Measurements from ENCODE around the gene MLLT10. TPM values are rescaled to one million over a fixed set of nuclear protein-coding genes. Genes with fewer than 3 reads are reported as not detected.

The MLLT10 gene
- polyA plus RNA-seq, 6 donors from 2014 or later: 3.8 to 7.3 (median 6.6) TPM

DNA sequence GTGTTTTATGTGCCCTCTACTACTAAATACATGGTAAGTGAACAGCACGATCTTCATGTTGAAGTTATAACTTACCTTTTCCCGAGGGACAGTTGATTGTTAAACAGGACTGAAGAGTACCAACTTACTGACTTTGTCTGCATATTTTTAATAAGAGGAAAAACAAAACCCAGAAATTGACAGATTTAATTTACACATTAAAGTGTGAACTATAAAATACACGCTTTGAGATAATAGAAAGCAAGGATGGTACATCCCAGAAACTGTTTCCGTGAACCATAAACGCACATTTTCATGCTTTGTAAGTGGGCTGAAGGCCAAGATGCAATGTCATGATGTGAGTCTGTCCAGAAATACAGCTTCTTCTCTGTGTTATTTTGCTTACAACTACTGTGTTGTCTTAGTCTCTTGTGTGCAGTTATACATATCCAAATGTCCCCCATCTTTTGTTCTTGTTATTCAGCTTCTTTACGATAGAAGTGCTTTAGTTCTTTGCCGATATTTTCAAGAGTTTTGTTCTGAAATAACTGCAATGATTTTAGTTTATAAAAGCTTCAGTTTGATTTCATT lies 190.1 kb downstream of the MLLT10 start:
- H3K9me3 Mint-ChIP-seq: no peaks in the 10 kb centered on the region
- no peaks in the 10 kb centered on the region for H3K27me3 Mint-ChIP-seq
- peaks cover 0 to 7% (median 0%) of the 10 kb centered on the region in 3 donors for H3K4me1 Mint-ChIP-seq
- ATAC-seq (ENCODE audit: low read depth in 2 of 2) (no peak), DNase-seq (no peak)
- H3K36me3 Mint-ChIP-seq: peaks cover 6 to 24% of the 10 kb centered on the region in 2 donors
- peak overlapping the region in 3 of 6 donors; percentile 36 to 53 (median 39) for H3K27ac Mint-ChIP-seq
- H3K4me3 Mint-ChIP-seq: no peak overlapping the region

GRCh38 chr10:21724687-21725367 lies 190.8 kb downstream of the MLLT10 start:
- Mint-ChIP-seq H3K4me3 (no peak overlapping the region), H3K36me3 (peaks cover 6 to 20% of the 10 kb centered on the region in 2 donors), H3K27me3 (no peaks in the 10 kb centered on the region), H3K4me1 (peaks cover 0 to 7% (median 0%) of the 10 kb centered on the region in 3 donors), H3K9me3 (no peaks in the 10 kb centered on the region), H3K27ac (peak overlapping the region in 3 of 6 donors; percentile 36 to 53 (median 39))
- DNase-seq: no peak
- ATAC-seq (ENCODE audit: low read depth in 2 of 2): no peak

DNA sequence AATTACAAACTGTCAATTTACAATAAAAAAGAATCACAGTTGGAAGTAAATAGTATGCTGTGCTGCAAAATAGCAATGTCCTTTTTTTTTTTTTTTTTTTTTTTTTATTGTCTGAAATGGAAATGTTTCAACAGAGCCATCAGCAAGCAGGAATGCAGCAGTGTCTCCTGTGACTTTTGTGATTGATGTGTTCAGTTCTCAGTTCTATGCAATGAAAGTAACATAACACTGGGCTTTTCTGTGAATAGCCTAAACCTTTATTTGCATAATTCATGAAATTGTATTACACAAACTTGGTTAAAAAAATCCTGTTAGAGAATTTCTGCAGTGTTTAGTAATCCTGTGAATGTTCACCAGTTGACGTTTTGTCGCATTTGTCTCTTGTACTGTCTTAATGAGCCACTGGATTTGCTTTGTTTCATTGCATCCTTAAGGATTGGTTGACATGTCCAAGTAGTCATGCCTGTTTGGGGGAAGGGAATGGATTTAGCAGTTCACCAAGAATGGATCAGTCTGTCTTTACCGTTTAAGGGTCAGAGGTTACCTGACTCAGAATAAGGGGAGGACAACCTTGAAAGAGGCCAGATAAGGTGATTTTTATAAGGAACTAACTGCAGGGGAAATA lies 192.7 kb downstream of the MLLT10 start:
- no peak for DNase-seq
- H3K36me3 Mint-ChIP-seq: peaks cover 6 to 25% of the 10 kb centered on the region in 2 donors
- H3K27ac Mint-ChIP-seq: no peak overlapping the region
- no peaks in the 10 kb centered on the region for H3K27me3 Mint-ChIP-seq
- peaks cover 0 to 7% (median 0%) of the 10 kb centered on the region in 3 donors for H3K4me1 Mint-ChIP-seq
- no peak overlapping the region for H3K4me3 Mint-ChIP-seq
- ATAC-seq (ENCODE audit: low read depth in 2 of 2): no peak
- no peaks in the 10 kb centered on the region for H3K9me3 Mint-ChIP-seq

- no peak for ATAC-seq (ENCODE audit: low read depth in 2 of 2)
- no peaks in the 10 kb centered on the region for H3K27me3 Mint-ChIP-seq
- peak overlapping the region in 4 of 6 donors; percentile 24 to 83 (median 36) for H3K27ac Mint-ChIP-seq
- peaks cover 2 to 22% of the 10 kb centered on the region in 2 donors for H3K36me3 Mint-ChIP-seq
- peak overlapping the region in 1 of 8 donors; percentile 22 for H3K4me3 Mint-ChIP-seq
- peaks cover 0 to 7% (median 0%) of the 10 kb centered on the region in 3 donors for H3K4me1 Mint-ChIP-seq
- no peak for DNase-seq
- H3K9me3 Mint-ChIP-seq: no peaks in the 10 kb centered on the region
These were observed 193.6 kb downstream of the MLLT10 start for GRCh38 chr10:21727452-21728168.

DNA sequence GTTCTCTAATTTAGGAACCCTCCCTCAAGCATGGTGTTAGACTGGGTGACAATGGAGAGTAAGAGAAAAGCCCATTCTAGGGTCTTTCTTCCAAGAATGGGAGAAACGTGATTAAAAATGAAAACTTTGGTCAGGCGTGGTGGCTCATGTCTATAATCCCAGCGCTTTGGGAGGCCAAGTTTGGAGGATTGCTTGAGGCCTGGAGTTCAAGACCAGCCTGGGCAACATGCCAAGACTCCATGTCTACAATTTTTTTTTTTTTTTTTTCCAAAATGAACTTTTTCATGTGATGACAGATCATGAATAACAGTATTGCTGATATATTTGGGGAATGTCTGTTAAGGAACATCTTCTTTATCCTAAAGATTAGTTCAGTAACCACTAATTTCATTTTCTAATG lies 194.6 kb downstream of the MLLT10 start:
- no peak overlapping the region for H3K27ac Mint-ChIP-seq

DNA sequence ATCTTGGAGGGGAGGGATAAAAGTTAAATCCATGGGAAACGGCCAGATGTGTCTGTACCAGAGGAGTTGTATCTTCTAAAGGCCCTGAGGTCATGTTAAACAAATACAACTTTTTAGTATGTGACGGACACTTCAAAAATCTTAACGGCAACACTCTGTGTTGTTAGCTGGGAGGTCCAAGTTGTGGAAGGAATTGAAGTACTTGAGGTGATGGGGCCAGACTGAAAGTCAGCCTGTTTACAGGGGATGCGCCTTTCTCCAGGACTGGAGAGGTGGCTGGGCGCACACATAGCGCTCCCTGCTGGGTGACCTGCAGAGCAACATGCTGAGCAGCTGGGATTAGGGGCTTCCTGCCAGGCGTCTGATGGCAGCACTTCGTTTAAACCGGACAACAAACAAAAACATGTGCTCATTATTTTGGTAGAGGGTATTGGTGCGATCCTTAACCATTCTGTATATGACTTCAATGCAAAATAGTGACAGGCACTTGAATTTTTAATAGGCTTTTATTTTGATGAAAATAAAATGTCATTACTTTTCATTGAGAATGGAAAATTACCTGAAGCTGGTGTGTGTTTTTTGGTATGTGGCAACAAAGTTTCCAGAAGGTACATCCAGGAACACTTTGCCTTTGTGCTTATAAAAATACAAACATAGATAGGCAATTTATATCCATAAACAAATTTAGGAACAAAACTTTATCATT lies 198.2 kb downstream of the MLLT10 start:
- H3K27me3 Mint-ChIP-seq: no peaks in the 10 kb centered on the region

More for the DNA sequence above, 194.6 kb downstream of the MLLT10 start:
- Mint-ChIP-seq H3K27me3 (no peaks in the 10 kb centered on the region), H3K4me1 (peaks cover 0 to 7% (median 0%) of the 10 kb centered on the region in 3 donors), H3K9me3 (no peaks in the 10 kb centered on the region), H3K36me3 (peaks cover 0 to 21% of the 10 kb centered on the region in 2 donors), H3K4me3 (no peak overlapping the region)
- DNase-seq: no peak
- no peak for ATAC-seq (ENCODE audit: low read depth in 2 of 2)

DNA sequence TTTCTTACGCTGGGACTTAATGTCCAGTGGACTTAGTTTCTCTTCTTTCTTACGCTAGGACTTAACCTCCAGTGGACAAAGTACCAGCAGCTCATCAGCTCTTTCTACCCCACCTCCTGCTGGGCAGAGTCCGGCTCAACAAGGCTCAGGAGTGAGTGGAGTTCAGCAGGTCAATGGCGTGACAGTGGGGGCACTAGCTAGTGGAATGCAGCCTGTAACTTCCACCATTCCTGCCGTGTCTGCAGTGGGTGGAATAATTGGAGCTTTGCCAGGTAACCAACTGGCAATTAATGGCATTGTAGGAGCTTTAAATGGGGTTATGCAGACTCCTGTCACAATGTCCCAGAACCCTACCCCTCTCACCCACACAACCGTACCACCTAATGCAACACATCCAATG lies 199.7 kb downstream of the MLLT10 start:
- DNase-seq (no peak), ATAC-seq (ENCODE audit: low read depth in 2 of 2) (no peak)
- H3K4me1 Mint-ChIP-seq: peaks cover 0 to 19% (median 14%) of the 10 kb centered on the region in 3 donors
- no peak overlapping the region for H3K27ac Mint-ChIP-seq
- H3K27me3 Mint-ChIP-seq: no peaks in the 10 kb centered on the region
- H3K9me3 Mint-ChIP-seq: no peaks in the 10 kb centered on the region
- no peak overlapping the region for H3K4me3 Mint-ChIP-seq
- H3K36me3 Mint-ChIP-seq: peaks cover 15 to 30% of the 10 kb centered on the region in 2 donors

More for the DNA sequence above, 198.2 kb downstream of the MLLT10 start:
- ATAC-seq (ENCODE audit: low read depth in 2 of 2): peak in 1 of 2 donors; percentile 64
- no peak overlapping the region for H3K4me3 Mint-ChIP-seq
- H3K9me3 Mint-ChIP-seq: no peaks in the 10 kb centered on the region
- peaks cover 21 to 23% of the 10 kb centered on the region in 2 donors for H3K36me3 Mint-ChIP-seq
- H3K4me1 Mint-ChIP-seq: peaks cover 0 to 14% (median 12%) of the 10 kb centered on the region in 3 donors
- DNase-seq: peak; percentile 25
- peak overlapping the region in 3 of 6 donors; percentile 24 to 42 (median 37) for H3K27ac Mint-ChIP-seq

DNA sequence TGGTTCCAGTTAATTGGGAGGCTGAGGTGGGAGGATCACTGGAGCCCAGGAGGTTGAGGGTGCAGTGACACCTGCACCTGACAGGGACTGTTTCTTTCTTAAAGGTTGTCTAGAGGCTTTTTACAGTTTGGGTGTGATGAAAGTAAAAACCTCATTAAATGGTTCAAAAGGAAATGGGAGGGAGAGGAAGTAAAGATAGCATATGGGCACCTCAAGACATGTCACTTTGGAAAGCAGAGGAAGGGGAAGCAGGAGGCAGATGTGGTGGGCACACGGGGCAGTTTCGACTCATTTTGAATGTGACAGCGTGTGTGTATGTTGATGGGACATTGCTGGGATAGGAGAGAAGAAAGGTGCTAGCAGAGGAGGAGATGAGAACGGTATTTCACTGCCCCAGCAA lies 203.1 kb downstream of the MLLT10 start:
- no peak for ATAC-seq (ENCODE audit: low read depth in 2 of 2)
- Mint-ChIP-seq H3K27ac (peak overlapping the region in 4 of 6 donors; percentile 53 to 91 (median 86)), H3K36me3 (peaks cover 16 to 39% of the 10 kb centered on the region in 2 donors), H3K4me1 (peaks cover 0 to 24% (median 14%) of the 10 kb centered on the region in 3 donors), H3K9me3 (no peaks in the 10 kb centered on the region), H3K4me3 (no peak overlapping the region), H3K27me3 (no peaks in the 10 kb centered on the region)
- no peak for DNase-seq

GRCh38 chr10:21740989-21741388 lies 207.0 kb downstream of the MLLT10 start:
- ATAC-seq (ENCODE audit: low read depth in 2 of 2): no peak
- H3K4me1 Mint-ChIP-seq: peaks cover 2 to 22% (median 11%) of the 10 kb centered on the region in 3 donors
- peaks cover 7 to 29% of the 10 kb centered on the region in 2 donors for H3K36me3 Mint-ChIP-seq
- DNase-seq: no peak
- no peak overlapping the region for H3K4me3 Mint-ChIP-seq
- peak overlapping the region in 1 of 6 donors; percentile 68 for H3K27ac Mint-ChIP-seq
- no peaks in the 10 kb centered on the region for H3K27me3 Mint-ChIP-seq
- no peaks in the 10 kb centered on the region for H3K9me3 Mint-ChIP-seq

DNA sequence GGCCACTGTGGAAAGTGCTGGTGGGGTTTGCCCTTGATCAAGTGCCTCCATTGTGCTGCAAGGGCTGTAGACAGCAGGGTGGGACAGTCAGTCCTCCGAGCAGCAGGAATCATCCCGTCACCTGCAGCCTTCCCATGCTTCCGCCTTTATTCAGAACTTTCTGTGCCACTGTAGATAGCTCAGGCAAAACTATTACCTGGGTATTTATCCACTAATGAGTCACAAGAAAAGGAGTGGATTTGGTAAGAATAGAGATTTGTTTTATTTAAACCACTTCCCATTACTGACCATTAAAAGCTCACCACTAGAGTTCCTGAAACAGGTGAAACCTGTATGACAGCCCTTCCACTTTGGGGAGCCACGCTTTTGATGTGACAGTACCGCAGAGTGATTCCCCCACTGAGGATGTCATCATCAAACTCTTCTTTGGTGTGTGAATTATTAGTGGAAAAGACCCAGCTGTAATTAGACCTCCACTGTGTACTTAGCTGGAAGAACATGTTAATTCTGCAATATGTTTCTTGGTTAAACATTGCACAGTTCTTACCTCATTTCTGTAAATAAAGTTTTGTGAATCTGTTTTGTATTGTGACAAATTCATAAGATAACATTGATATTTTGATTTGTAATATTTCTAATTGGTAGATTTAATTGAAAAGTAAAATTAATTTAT lies 208.8 kb downstream of the MLLT10 start:
- no peak for DNase-seq
- Mint-ChIP-seq H3K9me3 (no peaks in the 10 kb centered on the region), H3K36me3 (peaks cover 6 to 13% of the 10 kb centered on the region in 2 donors), H3K4me1 (peaks cover 0 to 12% (median 5%) of the 10 kb centered on the region in 3 donors), H3K27ac (no peak overlapping the region), H3K4me3 (no peak overlapping the region), H3K27me3 (no peaks in the 10 kb centered on the region)
- no peak for ATAC-seq (ENCODE audit: low read depth in 2 of 2)

DNA sequence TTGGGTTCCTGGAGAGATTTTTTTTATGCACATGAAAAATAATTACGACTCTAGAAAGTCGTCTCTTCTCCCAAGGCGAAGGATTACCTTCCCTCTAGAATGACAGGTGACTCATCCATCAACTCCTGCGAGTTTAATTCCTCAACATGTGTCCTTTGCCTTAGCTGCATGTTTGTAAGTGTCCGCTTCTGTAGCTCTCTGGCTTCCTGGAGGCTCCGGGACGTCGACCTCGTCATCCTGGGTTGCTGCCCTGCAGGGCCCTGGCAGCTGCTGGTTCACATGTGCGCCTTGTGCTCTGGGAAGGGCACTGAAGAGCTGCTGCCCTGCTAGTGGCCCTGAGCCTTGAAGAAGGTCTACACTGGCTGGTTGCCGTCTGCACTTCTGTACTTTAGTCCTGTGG lies 210.2 kb downstream of the MLLT10 start:
- Mint-ChIP-seq H3K27me3 (no peaks in the 10 kb centered on the region), H3K4me3 (no peak overlapping the region), H3K4me1 (peaks cover 0 to 6% (median 5%) of the 10 kb centered on the region in 3 donors), H3K36me3 (peaks cover 4 to 6% of the 10 kb centered on the region in 2 donors), H3K9me3 (no peaks in the 10 kb centered on the region), H3K27ac (peak overlapping the region in 1 of 6 donors; percentile 42)
- DNase-seq: no peak
- no peak for ATAC-seq (ENCODE audit: low read depth in 2 of 2)

- no peaks in the 10 kb centered on the region for H3K9me3 Mint-ChIP-seq
These were observed 212.1 kb downstream of the MLLT10 start for GRCh38 chr10:21746118-21746517.

More at GRCh38 chr10:21746118-21746517, 212.1 kb downstream of the MLLT10 start:
- peaks cover 0 to 5% (median 4%) of the 10 kb centered on the region in 3 donors for H3K4me1 Mint-ChIP-seq
- no peak overlapping the region for H3K4me3 Mint-ChIP-seq
- no peak for DNase-seq
- no peaks in the 10 kb centered on the region for H3K27me3 Mint-ChIP-seq
- H3K36me3 Mint-ChIP-seq: no peaks in the 10 kb centered on the region
- ATAC-seq (ENCODE audit: low read depth in 2 of 2): no peak
- peak overlapping the region in 1 of 6 donors; percentile 58 for H3K27ac Mint-ChIP-seq

Data from naive B cell (primary cell).